Right hindlimb (tissue), 1 donor: Measurements from ENCODE around the gene OR2A5.
"Not testable (repeated sequence)": the region's sequence is repeated elsewhere in the genome, so short reads cannot be mapped to it uniquely, and the experiment has no call there.

ENCODE experiments used
- DNase-seq: peaks from one replicate; pipeline ENCODE4 v3.0.0-alpha.2; 2018

Gene OR2A5, protein sequence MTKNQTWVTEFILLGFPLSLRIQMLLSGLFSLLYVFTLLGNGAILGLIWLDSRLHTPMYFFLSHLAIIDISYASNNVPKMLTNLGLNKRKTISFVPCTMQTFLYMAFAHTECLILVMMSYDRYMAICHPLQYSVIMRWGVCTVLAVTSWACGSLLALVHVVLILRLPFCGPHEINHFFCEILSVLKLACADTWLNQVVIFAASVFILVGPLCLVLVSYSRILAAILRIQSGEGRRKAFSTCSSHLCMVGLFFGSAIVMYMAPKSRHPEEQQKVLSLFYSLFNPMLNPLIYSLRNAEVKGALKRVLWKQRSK

DNA sequence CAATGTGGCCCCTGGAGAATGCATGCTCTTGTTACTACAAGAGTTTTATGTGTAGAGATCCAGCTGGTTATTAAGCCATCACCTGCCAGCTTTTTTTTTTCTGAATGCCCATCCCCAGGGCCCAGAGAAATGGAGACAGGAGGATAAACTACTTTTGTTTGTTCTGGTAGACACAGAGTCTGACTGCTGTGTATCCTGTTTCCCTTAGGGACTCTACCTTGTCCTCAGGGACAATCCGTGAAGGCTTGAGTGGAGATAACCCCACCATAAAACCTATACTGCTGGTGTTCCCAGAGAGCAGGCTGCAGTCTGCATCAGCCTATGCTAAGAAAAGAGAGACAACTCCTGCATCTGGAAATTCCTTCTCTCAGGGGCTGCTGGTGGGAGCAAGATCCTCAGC, at the start of gene OR2A5:
TSS of gene OR2A5 (plus strand) at position 301 of the 400 bp plus-strand sequence. CDS start 1,454 bp downstream, outside the sequence.
- DNase-seq: no peak

DNA sequence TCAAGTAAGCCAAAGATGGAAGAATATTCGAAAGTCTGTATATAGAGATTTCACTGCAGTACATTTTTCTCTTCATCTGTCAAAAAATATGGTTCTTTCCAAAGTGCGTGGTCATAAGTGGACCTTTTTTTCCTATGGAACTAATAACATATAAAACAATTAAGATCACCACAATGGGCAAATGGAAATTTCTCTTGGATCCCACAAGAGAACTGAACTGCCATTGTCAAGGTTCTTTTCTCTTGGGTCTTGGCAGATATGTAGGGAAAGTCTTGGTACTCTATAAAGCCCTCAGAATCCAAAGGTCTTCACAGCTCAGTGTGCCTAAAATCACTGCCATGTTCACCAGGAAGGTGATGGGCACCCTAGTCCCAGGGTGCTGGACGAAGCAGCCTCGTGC, 48.7 kb upstream of the OR2A5 start, which contains the start of gene OR6B1:
TSS of gene OR6B1 (plus strand) at position 301 of the 400 bp plus-strand sequence. CDS start 3,677 bp downstream, outside the sequence.
- no peak for DNase-seq

DNA sequence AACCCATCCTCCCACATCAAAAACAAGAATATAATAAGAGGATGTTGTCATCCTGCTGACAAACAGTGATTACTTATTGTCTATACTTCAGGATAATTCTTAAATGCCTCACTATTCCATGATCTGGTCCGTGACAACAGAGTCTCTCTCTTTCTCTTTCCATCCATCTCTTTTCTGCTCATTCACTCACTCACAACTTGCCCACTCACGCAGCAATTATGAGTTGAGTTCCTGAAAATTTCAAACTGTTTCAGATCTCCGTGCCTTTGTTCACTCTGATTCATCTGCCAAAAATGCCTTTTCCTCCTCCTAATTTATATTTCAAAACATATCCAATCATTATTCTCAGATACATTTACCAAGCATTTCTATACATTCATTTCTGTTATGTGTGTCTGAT, 47.2 kb upstream of the OR2A5 start:
- no peak for DNase-seq

DNA sequence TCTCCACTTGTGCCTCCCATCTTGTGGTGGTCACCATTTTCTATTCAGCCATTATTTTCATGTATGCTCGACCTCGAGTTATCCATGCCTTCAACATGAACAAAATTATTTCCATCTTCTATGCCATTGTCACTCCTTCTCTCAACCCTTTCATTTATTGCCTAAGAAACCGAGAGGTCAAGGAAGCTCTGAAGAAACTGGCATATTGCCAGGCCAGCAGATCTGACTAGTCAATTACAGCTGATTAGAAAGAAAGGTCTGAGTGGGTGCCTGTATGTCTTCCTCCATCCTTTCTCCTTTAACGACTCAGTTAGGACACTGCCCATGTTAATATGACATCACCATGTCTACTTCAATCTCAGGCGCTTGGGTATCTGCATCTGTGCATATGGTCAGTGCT, 44.0 kb upstream of the OR2A5 start:
- DNase-seq: no peak

DNA sequence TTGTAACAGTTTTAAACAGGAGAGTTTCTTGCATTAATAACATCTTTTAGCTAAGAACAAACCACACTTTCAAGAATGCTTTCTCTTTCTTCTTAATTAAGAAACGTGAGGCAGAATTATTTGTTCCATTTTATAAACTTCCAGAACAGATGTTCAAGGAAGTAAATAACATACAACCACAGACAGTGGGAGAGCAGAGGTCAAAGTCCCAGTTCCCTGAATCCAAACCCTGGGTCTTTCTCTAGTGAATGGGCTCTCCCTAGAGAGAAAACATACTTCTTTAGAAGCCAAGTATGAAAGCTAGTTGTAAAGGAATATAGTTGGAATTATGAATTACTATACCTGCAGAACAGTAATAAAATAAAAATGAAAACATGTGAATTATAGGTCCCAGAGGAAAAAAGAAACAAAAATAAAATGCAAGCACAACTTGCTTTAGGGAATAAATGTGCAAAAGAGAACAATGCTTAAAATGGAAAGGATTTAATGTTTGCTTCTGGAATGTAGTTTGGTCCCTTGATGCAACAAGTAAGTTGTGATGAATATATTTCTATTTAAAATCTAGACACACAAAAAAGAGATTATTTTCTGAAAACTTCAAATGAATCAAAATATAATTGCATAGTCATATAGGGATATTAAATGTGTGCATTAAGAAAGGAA, 42.6 kb upstream of the OR2A5 start:
- DNase-seq: no peak

DNA sequence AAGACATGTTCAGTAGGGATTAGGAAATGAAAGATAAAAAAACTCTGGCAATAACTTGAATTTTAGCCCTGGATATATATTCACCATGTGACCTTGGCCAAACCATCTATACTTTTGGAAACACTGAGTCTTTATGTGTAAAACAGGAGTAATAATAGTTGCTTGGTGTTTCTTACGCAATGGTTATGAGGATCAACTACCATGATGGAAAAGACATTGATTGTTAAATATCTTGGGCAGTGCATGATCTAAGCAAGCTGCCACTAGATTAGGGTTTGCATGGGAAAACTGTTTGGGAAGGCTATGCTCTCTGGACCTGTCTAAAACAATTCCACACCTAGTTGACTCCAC, 42.1 kb upstream of the OR2A5 start:
- no peak for DNase-seq

DNA sequence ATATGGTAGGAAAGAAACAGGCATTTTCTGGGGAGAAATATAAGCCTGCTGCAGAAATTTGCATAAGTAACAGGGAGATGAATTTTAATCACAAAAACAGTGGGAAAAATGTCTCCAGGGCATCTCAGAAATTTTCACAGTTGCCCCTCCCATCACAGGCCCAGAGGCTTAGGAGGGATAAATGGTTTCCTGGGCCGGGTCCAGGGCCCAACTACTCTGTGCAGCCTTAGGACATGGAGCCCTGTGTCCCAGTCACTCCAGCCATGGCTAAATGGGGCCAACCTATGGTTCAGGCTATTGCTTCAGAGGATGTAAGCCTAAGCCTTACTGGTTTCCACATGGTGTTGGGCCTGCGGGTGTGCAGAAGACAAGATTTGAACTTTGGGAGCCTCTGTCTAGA, 39.4 kb upstream of the OR2A5 start:
- DNase-seq: no peak

DNA sequence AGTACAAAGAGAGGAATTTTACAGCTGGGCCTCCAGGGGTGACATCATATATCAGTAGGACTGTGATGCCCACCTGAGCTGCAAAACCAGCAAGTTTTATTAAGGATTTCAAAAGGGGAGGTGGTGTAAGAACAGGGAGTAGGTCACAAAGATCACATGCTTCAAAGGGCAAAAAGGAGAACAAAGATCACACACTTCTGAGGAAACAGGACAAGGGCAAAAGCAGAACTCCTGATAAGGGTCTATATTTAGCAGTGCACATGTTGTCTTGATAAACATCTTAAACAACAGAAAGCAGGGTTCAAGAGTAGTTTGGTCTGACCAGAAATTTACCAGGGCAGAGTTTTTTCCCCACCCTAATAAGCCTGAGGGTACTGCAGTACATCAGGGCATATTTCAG, 38.7 kb upstream of the OR2A5 start:
- not testable (repeated sequence) for DNase-seq

DNA sequence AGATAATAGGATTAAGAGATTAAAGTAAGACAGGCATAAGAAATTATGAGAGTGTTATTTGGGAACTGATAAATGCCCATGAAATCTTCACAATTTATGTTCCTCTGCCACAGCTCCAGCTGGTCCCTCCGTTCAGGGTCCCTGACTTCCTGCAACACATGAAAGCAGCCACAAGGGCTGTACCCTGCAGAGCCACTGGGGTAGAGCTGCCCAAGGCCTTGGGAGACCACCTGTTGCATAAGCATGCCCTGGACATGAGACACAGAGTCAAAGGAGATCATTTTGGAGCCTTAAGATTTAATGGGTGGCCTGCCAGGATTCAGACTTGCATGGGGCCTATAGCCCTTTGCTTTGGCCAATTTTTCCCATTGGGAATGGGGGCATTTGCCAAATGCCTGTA, 37.9 kb upstream of the OR2A5 start:
- DNase-seq: not testable (repeated sequence)

DNA sequence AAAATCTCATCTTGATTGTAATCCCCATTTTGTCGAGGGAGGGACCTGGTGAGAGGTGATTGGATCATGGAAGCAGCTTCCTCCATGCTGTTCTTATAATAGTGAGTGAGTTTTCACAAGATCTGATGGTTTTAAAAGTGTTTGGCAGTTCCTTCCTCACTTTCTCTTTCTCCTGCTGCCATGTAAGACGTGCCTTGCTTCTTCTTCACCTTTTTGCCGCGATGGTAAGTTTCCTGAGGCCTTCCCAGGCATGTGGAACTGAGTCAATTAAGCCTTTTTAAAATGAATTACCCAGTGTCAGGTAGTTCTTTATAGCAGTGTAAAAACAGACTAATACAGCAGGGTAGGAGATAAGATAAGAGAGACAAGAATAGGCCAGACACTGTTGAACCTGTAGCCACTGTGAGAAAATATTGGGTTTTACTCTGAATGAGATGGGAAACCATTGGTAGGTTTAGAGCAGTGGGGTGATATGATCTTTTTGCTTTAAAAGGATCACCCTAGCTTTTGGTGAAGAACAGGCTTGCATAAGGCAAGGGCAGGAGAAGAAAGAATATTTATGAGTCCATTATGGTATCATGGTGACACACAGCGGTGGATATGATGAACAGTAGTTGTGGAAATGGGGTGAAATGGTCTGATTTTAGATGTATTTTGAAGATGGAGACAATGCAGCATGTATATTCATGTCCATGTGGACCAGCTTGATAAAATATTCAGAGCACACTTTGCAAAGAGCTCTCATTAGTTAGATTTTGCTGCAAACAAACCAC, 37.1 kb upstream of the OR2A5 start:
- DNase-seq: no peak

DNA sequence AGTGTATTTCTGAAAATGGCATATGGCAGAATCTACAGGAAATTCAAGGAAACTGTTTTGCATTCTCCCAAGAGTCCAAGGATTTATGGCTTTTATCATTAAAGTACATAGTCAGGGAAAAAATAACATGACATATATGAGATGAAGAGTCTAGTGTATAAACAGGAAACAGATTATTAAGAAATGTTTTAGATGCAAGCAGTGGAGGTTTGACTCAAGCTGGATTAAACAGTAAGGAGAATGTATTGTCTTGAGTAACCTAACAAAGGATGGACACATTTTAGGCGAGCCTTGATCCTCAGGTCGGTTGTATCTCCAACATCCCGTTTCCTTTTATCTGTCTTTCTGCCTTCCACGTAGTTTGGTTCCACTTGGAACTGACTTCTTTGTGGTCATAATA, 30.7 kb upstream of the OR2A5 start:
- DNase-seq: no peak

DNA sequence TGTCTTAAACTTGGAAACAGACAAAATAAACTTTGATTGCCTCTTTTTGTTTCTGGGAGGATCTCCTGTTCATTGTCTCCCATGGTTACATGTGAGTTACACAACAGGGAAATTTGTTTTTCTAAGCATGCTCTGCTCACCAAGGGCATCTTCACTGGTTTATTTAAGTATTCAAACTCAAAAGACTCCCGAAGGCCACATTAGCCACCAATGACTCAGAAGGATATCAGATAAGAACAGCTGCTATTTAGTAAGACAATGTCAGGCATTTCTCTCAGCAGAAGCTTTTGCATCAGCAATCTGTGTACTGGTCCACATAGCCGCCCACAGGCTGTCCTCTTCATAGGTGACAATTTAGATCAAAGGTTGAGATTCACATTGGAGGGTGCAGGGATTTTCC, 29.3 kb upstream of the OR2A5 start:
- DNase-seq: no peak

DNA sequence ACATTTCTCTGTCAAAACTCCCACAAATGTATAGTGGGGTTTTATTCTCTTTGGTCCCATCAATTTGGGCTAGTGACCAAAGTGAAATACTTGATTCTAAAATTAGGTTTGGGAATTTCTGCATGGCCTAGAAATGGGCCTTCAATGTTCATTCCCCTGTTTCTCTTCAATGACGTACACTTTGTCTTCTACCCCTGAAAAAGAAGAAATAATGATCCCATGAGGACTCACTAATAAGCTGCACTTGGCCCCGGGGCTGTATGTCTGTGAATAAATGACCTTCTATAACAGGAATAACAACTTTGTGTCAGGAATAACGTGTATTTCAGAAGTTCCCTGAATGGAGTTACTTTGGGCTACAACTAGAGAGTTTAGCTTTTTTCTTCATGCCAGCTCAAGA, 28.4 kb upstream of the OR2A5 start:
- no peak for DNase-seq

DNA sequence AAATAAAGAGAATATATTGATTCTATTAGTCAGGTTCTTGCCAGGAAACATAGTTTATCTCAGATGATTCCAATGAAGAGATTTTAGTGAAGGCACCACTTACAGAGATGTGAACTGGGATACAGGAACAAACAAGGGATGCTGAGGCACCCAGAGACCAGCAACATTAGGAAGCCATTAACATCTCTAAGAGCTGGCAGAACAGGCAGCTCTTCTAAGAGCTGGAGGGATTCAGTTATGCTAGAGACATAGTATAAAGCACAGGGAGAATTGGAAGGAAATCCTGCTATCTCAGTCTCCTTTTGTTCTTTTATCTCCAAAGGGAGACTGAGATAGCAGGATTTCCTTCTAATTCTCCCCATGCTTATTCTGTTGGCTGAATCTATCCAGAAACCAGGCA, 26.6 kb upstream of the OR2A5 start:
- DNase-seq: no peak

DNA sequence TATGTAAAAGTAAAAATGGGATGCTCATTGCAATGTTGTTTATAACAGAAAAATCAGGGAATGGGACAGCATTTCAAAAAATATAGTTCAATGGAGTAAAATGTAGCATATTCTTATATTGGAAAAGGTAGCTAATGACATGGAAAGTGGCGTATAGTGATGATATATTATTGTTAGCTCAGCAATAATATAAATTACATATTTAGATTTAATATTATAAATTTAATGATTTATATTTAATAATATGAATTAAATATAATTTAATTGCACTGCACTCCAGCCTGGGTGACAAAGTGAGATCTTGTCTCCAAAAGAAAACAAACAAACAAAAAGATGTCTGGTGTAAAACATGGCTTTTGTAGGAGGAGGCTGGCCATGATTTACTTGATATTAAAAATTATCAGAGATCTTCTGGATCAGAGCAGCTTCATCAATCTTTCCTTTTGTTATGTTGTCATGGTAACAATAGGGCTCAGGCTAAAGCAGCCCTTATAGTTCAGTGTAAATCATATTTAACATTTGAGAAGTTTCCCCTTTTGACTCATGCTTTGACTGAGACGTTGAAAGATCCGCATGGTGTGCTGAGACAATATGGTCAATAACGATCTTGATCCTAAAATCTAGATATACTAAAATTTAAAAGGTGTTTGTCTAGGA, 25.4 kb upstream of the OR2A5 start:
- DNase-seq: no peak

DNA sequence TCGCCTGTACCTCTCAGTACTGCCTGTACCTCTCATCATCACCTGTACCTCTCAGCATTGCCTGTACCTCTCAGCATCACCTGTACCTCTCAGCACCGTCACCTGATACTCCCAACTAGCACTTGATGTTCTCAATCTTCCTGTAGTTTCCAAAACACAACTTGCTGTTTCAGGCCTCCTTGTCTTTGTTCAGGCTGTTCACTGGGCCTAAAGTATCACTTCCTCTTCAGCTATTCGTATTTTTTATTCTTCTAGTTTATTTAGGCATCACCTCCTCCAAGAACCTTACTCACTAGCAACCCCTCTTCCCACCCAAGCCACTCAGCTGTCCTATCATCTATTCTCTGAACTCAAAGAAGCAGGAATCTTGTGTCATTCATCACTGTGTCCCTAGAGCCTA, 24.5 kb upstream of the OR2A5 start:
- DNase-seq: no peak

DNA sequence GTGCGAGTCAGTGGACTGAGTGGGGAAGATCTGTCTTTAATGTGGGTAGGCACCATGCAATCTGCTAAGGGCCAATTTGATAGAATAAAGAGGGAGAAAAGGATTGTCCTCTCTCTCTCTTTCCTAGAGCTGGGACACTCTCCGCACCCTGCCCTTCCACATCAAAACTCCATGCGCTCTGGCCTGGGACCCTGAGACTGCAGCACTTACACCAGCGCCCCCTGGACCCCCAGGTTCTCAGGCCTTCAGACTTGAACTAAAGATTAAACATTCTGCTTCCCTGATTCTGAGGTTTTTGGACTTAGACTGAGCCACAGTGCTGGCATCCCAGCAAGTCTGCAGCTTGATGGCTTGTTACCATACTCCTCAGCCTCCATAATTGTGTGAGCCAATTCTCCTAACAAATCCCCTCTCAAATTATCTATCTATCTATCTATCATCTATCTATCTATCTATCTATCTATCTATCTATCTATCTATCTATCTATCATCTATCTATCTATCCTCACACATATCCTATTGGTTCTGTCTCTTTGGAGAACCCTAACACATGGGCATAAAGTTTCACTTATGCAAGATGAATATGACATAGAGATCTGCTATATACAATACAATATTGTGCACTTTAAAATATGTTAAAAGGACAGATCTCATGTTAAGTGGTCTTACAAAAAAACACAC, 22.4 kb upstream of the OR2A5 start:
- DNase-seq: no peak

DNA sequence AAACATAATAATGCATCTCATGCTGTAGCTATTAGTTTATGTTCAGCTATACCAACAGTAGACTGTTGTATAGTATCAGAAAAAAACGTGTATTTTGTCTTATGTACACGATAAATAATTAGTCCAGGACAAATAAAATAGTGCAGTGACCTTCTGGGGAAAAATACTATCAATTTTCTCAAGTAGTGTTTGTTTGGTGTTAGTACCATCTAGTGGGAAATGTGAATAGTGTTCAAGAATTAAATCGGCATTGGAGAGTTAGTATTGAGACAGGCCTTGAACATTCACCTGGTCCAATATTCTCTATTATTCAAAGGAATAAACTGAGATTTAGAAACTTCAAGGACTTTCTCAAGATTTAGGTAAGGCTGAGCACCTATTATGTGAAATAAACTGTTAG, 21.7 kb upstream of the OR2A5 start:
- no peak for DNase-seq

DNA sequence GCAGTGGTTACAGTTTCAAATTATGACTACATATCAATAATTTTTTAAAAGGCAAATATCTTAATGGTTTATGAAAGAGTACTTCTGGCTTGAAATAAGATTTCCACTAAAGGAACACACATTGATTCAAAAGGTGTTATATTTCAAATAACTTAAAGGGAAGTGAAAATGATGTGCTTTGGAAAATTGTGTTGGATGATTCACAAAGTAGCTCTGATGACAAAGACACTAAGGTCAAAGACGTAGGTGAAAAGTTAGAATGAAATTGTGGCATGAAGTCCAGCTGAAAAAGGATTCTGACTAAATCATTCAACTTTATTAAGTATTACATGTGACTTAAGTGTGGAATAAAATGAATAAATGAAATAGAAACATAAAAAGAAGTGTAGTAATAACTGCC, 20.8 kb upstream of the OR2A5 start:
- DNase-seq: no peak

DNA sequence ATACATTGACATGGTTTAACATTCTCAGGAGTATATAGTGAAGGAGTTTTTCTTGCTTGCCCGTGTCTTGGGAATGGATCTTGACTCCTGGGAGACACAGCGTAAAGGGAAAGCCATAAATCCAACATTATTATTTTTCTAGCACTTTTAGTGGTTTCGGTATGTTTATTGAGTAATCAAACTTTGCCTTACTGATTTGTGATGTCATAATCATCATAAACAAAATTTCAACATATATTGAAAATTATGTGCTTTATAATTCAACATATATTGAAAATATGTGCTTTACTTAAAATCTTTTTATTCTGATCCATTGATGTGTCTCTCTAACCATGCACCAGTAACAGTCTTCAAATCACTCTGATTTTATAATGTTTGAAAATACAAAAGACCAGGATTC, 20.2 kb upstream of the OR2A5 start:
- DNase-seq: no peak

DNA sequence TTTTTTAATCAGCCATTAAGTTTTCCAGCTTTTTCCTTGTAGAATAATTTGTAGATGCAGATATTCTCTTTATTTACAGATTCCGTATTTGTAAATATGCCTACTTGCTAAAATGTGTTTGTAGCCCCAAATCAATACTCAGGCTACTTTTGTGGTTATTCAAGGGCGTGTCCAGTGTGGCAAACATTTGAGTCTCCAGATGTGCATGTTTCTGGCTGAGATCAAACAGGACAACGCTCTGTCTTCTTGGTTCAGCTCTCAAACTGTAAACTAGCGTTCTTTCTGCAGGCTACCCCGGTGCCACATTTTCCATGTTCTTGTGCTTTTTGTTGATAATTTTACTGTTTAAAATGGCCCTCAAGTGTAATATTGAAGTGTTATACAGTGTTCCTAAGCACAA, 16.2 kb upstream of the OR2A5 start:
- DNase-seq: no peak

DNA sequence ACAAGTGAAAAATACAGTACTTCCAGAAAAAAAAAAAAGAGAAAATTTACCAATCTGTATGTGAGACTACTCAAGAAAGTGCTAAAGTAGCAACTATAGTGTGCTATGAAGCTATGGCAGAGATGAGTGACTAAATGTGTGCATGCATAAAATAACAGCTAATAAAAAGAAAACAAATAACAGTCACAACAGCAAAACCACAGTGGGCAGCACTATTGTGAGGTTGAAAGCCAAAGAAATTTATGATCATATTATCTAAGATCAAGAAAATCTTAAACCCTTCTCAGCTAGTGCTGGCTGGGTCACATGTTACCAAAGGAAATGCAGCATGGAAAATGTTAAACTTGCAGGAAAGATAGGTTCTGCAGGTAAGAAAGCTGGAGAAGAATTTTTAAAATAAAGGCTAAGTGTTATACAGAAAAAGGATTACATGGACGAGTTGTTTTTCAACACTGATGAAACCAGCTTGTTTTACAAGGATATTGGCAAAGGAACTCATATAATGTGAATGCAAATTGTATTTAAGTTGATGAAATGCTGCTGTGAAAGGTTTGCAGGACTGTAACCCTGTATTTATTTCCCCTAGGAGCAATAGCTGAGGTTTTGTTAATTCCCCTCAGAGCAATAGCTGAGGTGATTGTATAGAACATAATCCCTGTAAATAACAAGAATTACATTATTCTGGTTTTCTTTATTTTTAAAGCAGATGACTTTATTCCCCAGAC, 15.6 kb upstream of the OR2A5 start:
- no peak for DNase-seq
